Right atrium auricular region (tissue), 2 donors: ENCODE data around the gene NFYB. TPM values are rescaled to one million over a fixed set of nuclear protein-coding genes. Genes with fewer than 3 reads are reported as not detected.
A peak's percentile ranks its signal among the peaks of the same experiment; 100 is the strongest.

Source experiments
- DNase-seq: peaks from one replicate; pipeline ENCODE4 v3.0.0-alpha.2; 2019; ENCODE audit warnings: low spot score
- H3K27ac ChIP-seq, 2 donors: fragments of 200-600 bp; sonication (generic); 1 replicate in 1 of 2; 2 replicates in 1 of 2; pipeline ENCODE4 v1.5.1; 2016 to 2019
- H3K27me3 ChIP-seq, 2 donors: fragments of 200-600 bp; sonication (generic); one replicate each; pipeline versions ENCODE4 v1.5.1 to v1.6.0; 2017 to 2019
- H3K36me3 ChIP-seq: fragments of 200-600 bp; sonication (generic); one replicate; pipeline ENCODE4 v1.5.1; 2016
- H3K4me1 ChIP-seq, 2 donors: fragments of 200-600 bp; sonication (generic); one replicate each; pipeline versions ENCODE4 v1.5.1 to v1.6.0; 2017 to 2019
- H3K4me3 ChIP-seq, 2 donors: fragments of 200-600 bp; sonication (generic); 1 replicate in 1 of 2; 2 replicates in 1 of 2; pipeline ENCODE4 v1.5.1; 2017 to 2019; ENCODE audit warnings: mild to moderate bottlenecking in 1 of 2, moderate library complexity in 1 of 2
- H3K9me3 ChIP-seq, 2 donors: fragments of 200-600 bp; sonication (generic); one replicate each; pipeline ENCODE4 v1.5.1; 2019
- CTCF ChIP-seq, 2 donors: fragments of 200-600 bp; sonication (generic); IDR thresholded peaks; one replicate each; pipeline ENCODE4 v1.5.1; 2019; ENCODE audit warnings: antibody characterized with exemption in 2 of 2
- total RNA-seq, 2 donors: library from RNA; depleted of rRNA; stranded (reverse); fragments of >200 nt; gene quantifications; one replicate each; pipeline ENCODE4 v1.1.0, GENCODE V29; 2016

Gene NFYB
- total RNA-seq, 2 donors from 2014 or later, result 24.0 to 29.0 TPM

GRCh38 chr12:104133866-104134265 is 4.1 kb downstream of the NFYB start:
- TF ChIP-seq CTCF (IDR thresholded peaks at IDR 0.05), result no peak
- H3K9me3 ChIP-seq, result no peaks in the 10 kb centered on the region
- no peak for DNase-seq
- no peak overlapping the region for H3K27ac ChIP-seq
- H3K36me3 ChIP-seq, result peaks cover 20% of the 10 kb centered on the region
- H3K4me1 ChIP-seq, result peaks cover 0 to 67% of the 10 kb centered on the region in 2 donors
- H3K4me3 ChIP-seq, result no peak overlapping the region
- no peaks in the 10 kb centered on the region for H3K27me3 ChIP-seq

GRCh38 chr12:104133321-104133720 is 4.7 kb downstream of the NFYB start:
- Histone ChIP-seq H3K4me3 (no peak overlapping the region), H3K36me3 (peaks cover 25% of the 10 kb centered on the region), H3K27me3 (no peaks in the 10 kb centered on the region), H3K27ac (peak overlapping the region in 1 of 2 donors; percentile 55), H3K9me3 (no peaks in the 10 kb centered on the region), H3K4me1 (peaks cover 0 to 62% of the 10 kb centered on the region in 2 donors)
- no peak for DNase-seq
- no peak for TF ChIP-seq CTCF (IDR thresholded peaks at IDR 0.05)

GRCh38 chr12:104132351-104132956 is 5.6 kb downstream of the NFYB start:
- DNase-seq, result no peak
- peak overlapping the region in 1 of 2 donors; percentile 55 for H3K27ac ChIP-seq
- H3K4me1 ChIP-seq, result peaks cover 0 to 61% of the 10 kb centered on the region in 2 donors
- no peak overlapping the region for H3K4me3 ChIP-seq
- no peaks in the 10 kb centered on the region for H3K27me3 ChIP-seq
- peaks cover 33% of the 10 kb centered on the region for H3K36me3 ChIP-seq
- H3K9me3 ChIP-seq, result no peaks in the 10 kb centered on the region
- no peak for TF ChIP-seq CTCF (IDR thresholded peaks at IDR 0.05)

GRCh38 chr12:104131609-104132008 is 6.4 kb downstream of the NFYB start:
- Histone ChIP-seq H3K27me3 (no peaks in the 10 kb centered on the region), H3K27ac (peak overlapping the region in 1 of 2 donors; percentile 55), H3K4me3 (no peak overlapping the region), H3K4me1 (peaks cover 0 to 55% of the 10 kb centered on the region in 2 donors), H3K9me3 (no peaks in the 10 kb centered on the region), H3K36me3 (peaks cover 41% of the 10 kb centered on the region)
- no peak for TF ChIP-seq CTCF (IDR thresholded peaks at IDR 0.05)
- DNase-seq, result no peak

- Histone ChIP-seq H3K4me3 (no peak overlapping the region), H3K27ac (no peak overlapping the region), H3K36me3 (peaks cover 49% of the 10 kb centered on the region), H3K27me3 (no peaks in the 10 kb centered on the region), H3K9me3 (no peaks in the 10 kb centered on the region), H3K4me1 (peaks cover 0 to 47% of the 10 kb centered on the region in 2 donors)
- DNase-seq, result no peak
- TF ChIP-seq CTCF (IDR thresholded peaks at IDR 0.05), result no peak
Observed at GRCh38 chr12:104130760-104131159, 7.2 kb downstream of the NFYB start.

GRCh38 chr12:104126548-104126947 is 11.5 kb downstream of the NFYB start:
- Histone ChIP-seq H3K27me3 (no peaks in the 10 kb centered on the region), H3K36me3 (peaks cover 80% of the 10 kb centered on the region), H3K4me1 (peaks cover 0 to 8% of the 10 kb centered on the region in 2 donors), H3K9me3 (no peaks in the 10 kb centered on the region), H3K4me3 (no peak overlapping the region), H3K27ac (no peak overlapping the region)
- DNase-seq, result no peak
- TF ChIP-seq CTCF (IDR thresholded peaks at IDR 0.05), result no peak
